Measurements from ENCODE around the gene HSPA4. TPM values are rescaled to one million over a fixed set of nuclear protein-coding genes. Genes with fewer than 3 reads are reported as not detected.

Gene HSPA4
- polyA plus RNA-seq, 1 donor from 2014 or later: 75.9 TPM

- H3K9ac ChIP-seq (ENCODE audit: low read length): no peak overlapping the region
- H3K27ac ChIP-seq (ENCODE audit: low read length): no peak overlapping the region
- TF ChIP-seq EZH2 (IDR thresholded peaks at IDR 0.05; ENCODE audit: borderline replicate concordance, insufficient read depth, low read length, poor library complexity, severe bottlenecking) (no peak), SMC3 (conservative IDR thresholded peaks at IDR 0.05; ENCODE audit: poor library complexity) (no peak), REST (IDR thresholded peaks at IDR 0.05; ENCODE audit: borderline replicate concordance) (no peak), MXI1 (conservative IDR thresholded peaks at IDR 0.05; ENCODE audit: poor library complexity, severe bottlenecking) (no peak), RAD21 (conservative IDR thresholded peaks at IDR 0.05) (no peak), TAF1 (IDR thresholded peaks at IDR 0.05; ENCODE audit: low read depth) (no peak), EP300 (conservative IDR thresholded peaks at IDR 0.05; ENCODE audit: poor library complexity, severe bottlenecking) (no peak), POLR2AphosphoS5 (IDR thresholded peaks at IDR 0.05) (no peak), CTCF (IDR thresholded peaks at IDR 0.05; ENCODE audit: poor library complexity, severe bottlenecking) (no peak)
Observed at GRCh38 chr5:133106761-133107572, 55.2 kb downstream of the HSPA4 start.

GRCh38 chr5:133108481-133108921 lies 56.7 kb downstream of the HSPA4 start:
- Histone ChIP-seq H3K9me2 (ENCODE audit: insufficient read depth, low read length) (no peaks in the 10 kb centered on the region), H3K27ac (ENCODE audit: low read length) (no peak overlapping the region), H3F3A (ENCODE audit: insufficient read depth, low read length, poor library complexity, severe bottlenecking) (no peaks in the 10 kb centered on the region), H3K4me3 (ENCODE audit: low read length) (no peak overlapping the region), H3K9ac (ENCODE audit: low read length) (no peak overlapping the region), H3K27me3 (ENCODE audit: insufficient read depth, low read depth, low read length) (no peaks in the 10 kb centered on the region), H3K79me2 (replicated peaks; ENCODE audit: insufficient read depth, low read length) (no peaks in the 10 kb centered on the region), H3K36me3 (ENCODE audit: insufficient read depth, low read length) (peaks cover 7% of the 10 kb centered on the region), H3K9me3 (ENCODE audit: low read length) (no peaks in the 10 kb centered on the region), H4K20me1 (ENCODE audit: insufficient read depth) (no peaks in the 10 kb centered on the region), H2AFZ (ENCODE audit: low read depth, low read length) (no peak overlapping the region), H3K4me2 (ENCODE audit: low read length) (no peak overlapping the region)
- TF ChIP-seq SMC3 (conservative IDR thresholded peaks at IDR 0.05; ENCODE audit: poor library complexity): no peak
- TF ChIP-seq EP300 (conservative IDR thresholded peaks at IDR 0.05; ENCODE audit: poor library complexity, severe bottlenecking): no peak
- TF ChIP-seq TAF1 (IDR thresholded peaks at IDR 0.05; ENCODE audit: low read depth): no peak
- TF ChIP-seq RAD21 (conservative IDR thresholded peaks at IDR 0.05): no peak
- TF ChIP-seq POLR2AphosphoS5 (IDR thresholded peaks at IDR 0.05): no peak
- no peak for TF ChIP-seq CTCF (IDR thresholded peaks at IDR 0.05; ENCODE audit: poor library complexity, severe bottlenecking)
- TF ChIP-seq MXI1 (conservative IDR thresholded peaks at IDR 0.05; ENCODE audit: poor library complexity, severe bottlenecking): no peak
- TF ChIP-seq REST (IDR thresholded peaks at IDR 0.05; ENCODE audit: borderline replicate concordance): no peak
- TF ChIP-seq EZH2 (IDR thresholded peaks at IDR 0.05; ENCODE audit: borderline replicate concordance, insufficient read depth, low read length, poor library complexity, severe bottlenecking): no peak

More at GRCh38 chr5:133106761-133107572, 55.2 kb downstream of the HSPA4 start:
- no peak overlapping the region for H2AFZ ChIP-seq (ENCODE audit: low read depth, low read length)
- peaks cover 7% of the 10 kb centered on the region for H3K36me3 ChIP-seq (ENCODE audit: insufficient read depth, low read length)
- no peaks in the 10 kb centered on the region for H4K20me1 ChIP-seq (ENCODE audit: insufficient read depth)
- H3K4me2 ChIP-seq (ENCODE audit: low read length): no peak overlapping the region
- no peaks in the 10 kb centered on the region for H3K9me2 ChIP-seq (ENCODE audit: insufficient read depth, low read length)
- H3K79me2 ChIP-seq (replicated peaks; ENCODE audit: insufficient read depth, low read length): no peaks in the 10 kb centered on the region
- no peaks in the 10 kb centered on the region for H3F3A ChIP-seq (ENCODE audit: insufficient read depth, low read length, poor library complexity, severe bottlenecking)
- H3K4me3 ChIP-seq (ENCODE audit: low read length): no peak overlapping the region
- no peaks in the 10 kb centered on the region for H3K27me3 ChIP-seq (ENCODE audit: insufficient read depth, low read depth, low read length)
- no peaks in the 10 kb centered on the region for H3K9me3 ChIP-seq (ENCODE audit: low read length)

Measured in neural cell (in vitro differentiated cells).